Measurements from ENCODE around the gene SPOP. TPM values are rescaled to one million over a fixed set of nuclear protein-coding genes. Genes with fewer than 3 reads are reported as not detected.
A peak's percentile ranks its signal among the peaks of the same experiment; 100 is the strongest.

SPOP gene
- total RNA-seq, 1 donor from 2014 or later = 81.8 TPM

GRCh38 chr17:49700960-49701359, 23.1 kb upstream of the SPOP start:
- no peaks in the 10 kb centered on the region for H3K4me1 ChIP-seq
- H3K27ac ChIP-seq = no peak overlapping the region
- intact Hi-C loops (cut with DNase I) = no loop called here
- ATAC-seq (no peak), DNase-seq (no peak)
- no peak overlapping the region for H3K4me3 ChIP-seq
- peaks cover 65% of the 10 kb centered on the region for H3K36me3 ChIP-seq
- H3K27me3 ChIP-seq (ENCODE audit: low read depth) = no peaks in the 10 kb centered on the region
- TF ChIP-seq, protein P1, sequence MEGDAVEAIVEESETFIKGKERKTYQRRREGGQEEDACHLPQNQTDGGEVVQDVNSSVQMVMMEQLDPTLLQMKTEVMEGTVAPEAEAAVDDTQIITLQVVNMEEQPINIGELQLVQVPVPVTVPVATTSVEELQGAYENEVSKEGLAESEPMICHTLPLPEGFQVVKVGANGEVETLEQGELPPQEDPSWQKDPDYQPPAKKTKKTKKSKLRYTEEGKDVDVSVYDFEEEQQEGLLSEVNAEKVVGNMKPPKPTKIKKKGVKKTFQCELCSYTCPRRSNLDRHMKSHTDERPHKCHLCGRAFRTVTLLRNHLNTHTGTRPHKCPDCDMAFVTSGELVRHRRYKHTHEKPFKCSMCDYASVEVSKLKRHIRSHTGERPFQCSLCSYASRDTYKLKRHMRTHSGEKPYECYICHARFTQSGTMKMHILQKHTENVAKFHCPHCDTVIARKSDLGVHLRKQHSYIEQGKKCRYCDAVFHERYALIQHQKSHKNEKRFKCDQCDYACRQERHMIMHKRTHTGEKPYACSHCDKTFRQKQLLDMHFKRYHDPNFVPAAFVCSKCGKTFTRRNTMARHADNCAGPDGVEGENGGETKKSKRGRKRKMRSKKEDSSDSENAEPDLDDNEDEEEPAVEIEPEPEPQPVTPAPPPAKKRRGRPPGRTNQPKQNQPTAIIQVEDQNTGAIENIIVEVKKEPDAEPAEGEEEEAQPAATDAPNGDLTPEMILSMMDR (IDR thresholded peaks at IDR 0.05) = no peak
- H3K9me3 ChIP-seq = no peaks in the 10 kb centered on the region

DNA sequence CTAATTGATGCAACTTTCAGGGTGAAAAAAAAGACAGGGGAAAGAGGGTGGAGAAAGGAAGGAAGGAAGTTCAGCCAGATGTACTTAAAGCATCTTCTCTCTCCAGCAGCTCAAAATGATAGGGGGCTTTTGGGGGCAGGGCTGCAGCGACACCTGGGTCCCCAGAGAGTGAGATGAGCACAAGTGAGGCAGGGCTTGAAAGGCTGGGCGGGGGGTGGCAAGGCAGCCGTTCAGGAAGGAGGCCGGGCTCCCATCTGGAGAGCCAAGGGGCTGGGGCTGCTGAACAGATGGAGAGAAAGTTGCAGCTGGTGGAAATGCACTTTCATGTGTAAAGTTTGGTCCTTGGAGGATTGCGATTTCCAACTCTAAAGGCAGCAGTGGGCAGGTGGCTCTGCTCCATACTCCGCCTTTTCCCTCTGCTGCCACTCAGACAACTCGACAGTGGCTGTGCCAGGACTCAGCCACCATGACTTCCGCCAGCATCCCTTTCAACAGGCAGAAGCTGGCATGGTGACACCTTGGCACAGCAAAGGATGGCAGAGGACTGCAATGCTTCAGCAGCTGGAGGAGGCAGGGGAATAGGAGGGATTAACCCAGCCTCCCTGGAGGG, 22.2 kb upstream of the SPOP start:
- H3K4me1 ChIP-seq = peaks cover 8% of the 10 kb centered on the region
- H3K36me3 ChIP-seq = peaks cover 56% of the 10 kb centered on the region
- TF ChIP-seq, protein P1 (IDR thresholded peaks at IDR 0.05) = no peak
- H3K27me3 ChIP-seq (ENCODE audit: low read depth) = no peaks in the 10 kb centered on the region
- H3K27ac ChIP-seq = no peak overlapping the region
- no peak for DNase-seq
- no peak for ATAC-seq
- intact Hi-C loops (cut with DNase I) = loop anchor here (5.0 kb wide), 1 partner anchor 128 kb away; no protein-coding TSS in a partner anchor
- H3K9me3 ChIP-seq = no peaks in the 10 kb centered on the region
- no peak overlapping the region for H3K4me3 ChIP-seq

GRCh38 chr17:49698005-49698404, 20.1 kb upstream of the SPOP start:
- peaks cover 11% of the 10 kb centered on the region for H3K4me1 ChIP-seq
- no peak overlapping the region for H3K4me3 ChIP-seq
- ATAC-seq (no peak), DNase-seq (no peak)
- H3K27me3 ChIP-seq (ENCODE audit: low read depth) = no peaks in the 10 kb centered on the region
- H3K27ac ChIP-seq = no peak overlapping the region
- intact Hi-C loops (cut with DNase I) = loop anchor here (5.0 kb wide), 1 partner anchor 126 kb away; no protein-coding TSS in a partner anchor
- TF ChIP-seq, protein P1 (IDR thresholded peaks at IDR 0.05) = no peak
- peaks cover 36% of the 10 kb centered on the region for H3K36me3 ChIP-seq
- no peaks in the 10 kb centered on the region for H3K9me3 ChIP-seq

DNA sequence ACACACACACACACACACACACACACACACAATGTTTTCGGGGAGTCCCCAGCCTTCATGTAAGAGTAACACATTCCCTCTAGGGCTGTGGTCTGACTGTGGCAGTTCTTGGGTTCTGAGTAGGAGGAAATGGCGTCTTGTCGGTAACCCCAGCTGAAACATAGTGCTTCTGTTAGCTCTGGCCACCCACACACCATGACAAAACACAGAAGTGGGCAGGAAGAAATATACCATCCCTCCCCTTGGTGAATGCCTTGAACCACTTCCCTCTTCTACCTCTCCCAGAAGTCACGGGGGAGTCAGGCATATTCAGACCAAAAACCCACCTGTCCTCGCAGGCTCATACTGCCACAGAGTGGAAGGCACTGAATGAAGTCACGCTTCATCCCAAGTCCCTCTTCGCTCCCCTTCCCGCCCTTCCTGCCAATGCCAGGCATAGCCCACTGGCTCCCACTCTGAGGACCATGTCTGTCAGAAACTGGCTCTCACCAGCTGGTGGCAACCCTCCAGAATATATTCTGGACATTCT, 18.4 kb upstream of the SPOP start:
- peaks cover 15% of the 10 kb centered on the region for H3K4me1 ChIP-seq
- peaks cover 18% of the 10 kb centered on the region for H3K36me3 ChIP-seq
- H3K27me3 ChIP-seq (ENCODE audit: low read depth) = no peaks in the 10 kb centered on the region
- no peak overlapping the region for H3K27ac ChIP-seq
- TF ChIP-seq, protein P1 (IDR thresholded peaks at IDR 0.05) = no peak
- H3K9me3 ChIP-seq = no peaks in the 10 kb centered on the region
- intact Hi-C loops (cut with DNase I) = loop anchor here (5.0 kb wide), 1 partner anchor 124 kb away; no protein-coding TSS in a partner anchor
- ATAC-seq (peak; percentile 72 to 77), DNase-seq (no peak)
- no peak overlapping the region for H3K4me3 ChIP-seq

- DNase-seq = no peak
- no peak for ATAC-seq
- no peak overlapping the region for H3K4me3 ChIP-seq
- no peak overlapping the region for H3K27ac ChIP-seq
- H3K36me3 ChIP-seq = peaks cover 13% of the 10 kb centered on the region
- H3K27me3 ChIP-seq (ENCODE audit: low read depth) = no peaks in the 10 kb centered on the region
- TF ChIP-seq, protein P1 (IDR thresholded peaks at IDR 0.05) = peak; percentile 0
- peaks cover 15% of the 10 kb centered on the region for H3K4me1 ChIP-seq
- no peaks in the 10 kb centered on the region for H3K9me3 ChIP-seq
- intact Hi-C loops (cut with DNase I) = loop anchor here (5.0 kb wide), 1 partner anchor 123 kb away; no protein-coding TSS in a partner anchor
These were observed 17.9 kb upstream of the SPOP start for GRCh38 chr17:49695698-49696232.
